A549 (cell line): Measurements from ENCODE around the gene OTOP1. TPM values are rescaled to one million over a fixed set of nuclear protein-coding genes. Genes with fewer than 3 reads are reported as not detected.
A peak's percentile ranks its signal among the peaks of the same experiment; 100 is the strongest.
"Not testable (repeated sequence)": the region's sequence is repeated elsewhere in the genome, so short reads cannot be mapped to it uniquely, and the experiment has no call there.

Source experiments
- ATAC-seq, 2 experiments: fragments of 200-7000 bp in 1 of 2; fragments of >200 bp in 1 of 2; cut with Nextera tagmentation in 1 of 2; cut with Tn5 transposase in 1 of 2; 3 replicates each; pipeline versions ENCODE4 v1.8.0 to v1.9.1; 2018 to 2020; ENCODE audit warnings: mild to moderate bottlenecking in 1 of 2, moderate library complexity in 1 of 2
- CTCF ChIA-PET: fragments of 300-600 bp; sonication (Branson Sonifier 250); formaldehyde crosslinking; extraction: SDS; loops from one replicate; lab custom pipeline; 2021; ENCODE audit warnings: antibody characterized with exemption, inconsistent platforms; lab: Yijun Ruan, JAX
- POLR2A ChIA-PET: fragments of 350-600 bp; formaldehyde crosslinking; extraction: SDS; loops from one replicate; lab custom pipeline; 2021; ENCODE audit warnings: antibody characterized with exemption, inconsistent platforms; lab: Yijun Ruan, JAX
- DNase-seq, 2 experiments: peaks; one replicate each; pipeline versions ENCODE4 v3.0.0 to v3.0.0-alpha.2; 2011 to 2016; ENCODE audit warnings: low read depth in 1 of 2, low spot score in 1 of 2
- FAIRE-seq: peaks from 2 replicates; lab custom pipeline; 2011; peaks lifted over from hg19 to GRCh38; lab: Jason Lieb, UNC
- H3K27ac ChIP-seq, 2 experiments: fragments of >200 bp; sonication (Bioruptor Twin); formaldehyde crosslinking; 3 replicates each; pipeline ENCODE4 v1.5.1; 2016 to 2017
- H3K4me1 ChIP-seq: fragments of >200 bp; sonication (Bioruptor Twin); formaldehyde crosslinking; 3 replicates; pipeline ENCODE4 v1.6.1; 2016
- H3K4me2 ChIP-seq: fragments of >200 bp; sonication (Bioruptor Twin); formaldehyde crosslinking; 3 replicates; pipeline ENCODE4 v1.6.1; 2016
- H3K4me3 ChIP-seq: fragments of >200 bp; sonication (Bioruptor Twin); formaldehyde crosslinking; 3 replicates; pipeline ENCODE4 v1.5.1; 2016
- H3K9me3 ChIP-seq: fragments of >200 bp; sonication (Bioruptor Twin); formaldehyde crosslinking; 3 replicates; pipeline ENCODE4 v1.6.1; 2016
- RAD21 ChIP-seq, 2 experiments: fragments of >200 bp in 1 of 2; sonication (Bioruptor Twin) in 1 of 2; formaldehyde crosslinking in 1 of 2; IDR thresholded peaks in 1 of 2; conservative IDR thresholded peaks in 1 of 2; 2 replicates in 1 of 2; 3 replicates in 1 of 2; pipeline ENCODE4 v1.6.1; 2012 to 2018; ENCODE audit warnings: inconsistent platforms in 1 of 2
- WGBS: methylation state at CpG from one replicate; pipeline ENCODE4 v1.1.6; 2017; ENCODE audit errors: missing lambda C conversion rate; 5-methylcytosine and 5-hydroxymethylcytosine counted together
- polyA plus RNA-seq, 4 experiments: library from polyadenylated mRNA; depleted of rRNA in 3 of 4; stranded (reverse); fragments of >200 nt; fragmentation: RNase III in 1 of 4; extraction: RNeasy Plus Mini Kit Qiagen cat#74134 plus additional on column Dnase treatment in 1 of 4; gene quantifications; 2 replicates in 3 of 4; 3 replicates in 1 of 4; pipeline ENCODE4 v1.2.3, GENCODE V29; 2011 to 2017

OTOP1 gene
- polyA plus RNA-seq, 2 of the 4 experiments (the other 2 are of a cell fraction) = not detected

DNA sequence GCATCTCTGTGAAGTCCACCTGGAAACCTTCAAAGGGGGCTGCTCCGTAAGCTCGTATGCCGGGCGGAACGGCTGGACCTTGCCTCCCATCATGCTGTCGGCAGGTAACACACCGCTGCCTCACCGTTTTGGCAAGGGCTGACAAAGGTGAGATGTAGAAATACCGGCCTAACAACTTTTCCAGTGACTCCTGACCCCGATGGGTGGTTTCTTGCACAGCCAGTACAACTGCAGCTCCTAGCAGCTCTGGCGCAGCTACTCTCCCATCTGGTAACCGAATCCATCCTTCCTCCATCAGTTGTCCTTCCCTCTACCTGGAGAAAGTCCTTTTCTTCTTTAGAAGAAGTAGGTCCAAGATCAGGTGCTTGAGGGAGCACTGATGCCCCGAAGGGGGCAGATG, 59.7 kb downstream of the OTOP1 start:
- FAIRE-seq, H3K4me1 ChIP-seq, ATAC-seq, H3K9me3 ChIP-seq, H3K4me2 ChIP-seq, CTCF ChIA-PET, POLR2A ChIA-PET, H3K4me3 ChIP-seq, DNase-seq, H3K27ac ChIP-seq: not testable (repeated sequence)
- 33% methylated on average over 13 of the region's 13 CpGs for WGBS

DNA sequence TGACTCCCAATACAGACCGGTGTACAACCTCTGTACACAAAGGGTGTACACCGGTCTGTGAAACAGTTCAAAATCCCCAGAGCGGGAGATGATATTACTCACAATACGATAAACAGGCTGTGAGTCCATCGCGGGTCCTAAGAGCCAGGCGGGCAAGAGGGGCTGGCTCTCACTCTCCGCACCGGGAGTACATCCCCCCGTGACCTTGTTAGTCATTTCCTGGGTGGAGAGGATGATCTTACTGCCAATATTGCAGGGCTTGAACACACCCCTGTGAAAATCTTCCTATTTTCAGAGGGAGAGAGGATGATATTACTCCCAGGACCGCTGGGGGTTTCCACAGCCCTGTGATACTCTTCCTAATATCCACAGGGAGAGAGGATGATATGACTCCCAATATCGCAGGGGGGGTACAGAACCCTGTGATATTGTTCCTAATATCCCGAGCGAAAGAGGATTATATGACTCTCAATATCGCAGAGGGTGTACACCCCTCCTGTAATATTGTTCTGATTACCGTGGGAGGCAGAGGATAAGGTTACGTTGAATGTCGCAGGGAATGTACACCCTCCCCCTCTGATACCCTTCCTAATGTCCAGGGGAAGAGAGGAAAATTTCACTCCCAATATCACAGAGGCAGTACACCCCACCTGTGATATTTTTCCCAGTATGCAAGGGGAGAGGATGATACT, 60.9 kb downstream of the OTOP1 start:
- CTCF ChIA-PET, DNase-seq: not testable (repeated sequence)
- H3K4me2 ChIP-seq = peak overlapping the region; percentile 43; the same call in 2 of the 3 replicates

DNA sequence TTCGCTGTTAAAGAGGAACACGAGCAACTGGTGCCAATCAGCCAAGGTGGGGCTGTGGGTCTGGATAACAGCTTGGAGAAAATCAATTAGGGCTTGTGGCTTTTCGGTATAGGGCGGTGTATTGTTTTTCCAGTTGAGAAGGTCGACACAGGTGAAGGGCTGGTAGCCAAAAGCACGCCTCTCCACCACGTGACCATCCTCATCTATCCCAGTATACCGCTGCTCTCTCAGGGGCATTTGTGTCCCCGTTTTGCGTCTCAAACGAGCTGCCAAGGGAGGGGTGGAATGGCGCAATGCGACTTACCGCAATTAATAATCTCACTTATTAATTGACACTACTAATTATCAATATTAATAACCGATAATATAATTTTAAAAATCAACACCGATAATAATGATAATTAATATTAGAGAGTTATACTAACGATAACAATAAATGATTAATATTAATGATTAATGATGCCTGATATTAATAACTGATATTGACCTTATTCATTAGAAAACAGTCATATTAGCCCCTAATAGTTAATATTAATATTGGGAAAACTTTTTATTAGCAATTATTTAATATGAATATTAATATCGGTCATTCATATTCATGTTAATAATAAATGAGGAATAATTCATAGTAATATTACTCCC, 62.1 kb downstream of the OTOP1 start:
- 54% methylated on average over 16 of the region's 18 CpGs for WGBS
- FAIRE-seq, H3K27ac ChIP-seq, POLR2A ChIA-PET, ATAC-seq, H3K9me3 ChIP-seq, H3K4me3 ChIP-seq, CTCF ChIA-PET, H3K4me2 ChIP-seq, H3K4me1 ChIP-seq, DNase-seq: not testable (repeated sequence)

More for the DNA sequence above, 60.9 kb downstream of the OTOP1 start:
- H3K4me1 ChIP-seq, POLR2A ChIA-PET, ATAC-seq, FAIRE-seq, H3K27ac ChIP-seq, H3K4me3 ChIP-seq, H3K9me3 ChIP-seq: not testable (repeated sequence)
- 32% methylated on average over 15 of the region's 18 CpGs for WGBS

GRCh38 chr4:4162186-4162585, 64.5 kb downstream of the OTOP1 start:
- H3K4me2 ChIP-seq, FAIRE-seq, ATAC-seq, H3K9me3 ChIP-seq, POLR2A ChIA-PET, H3K27ac ChIP-seq, DNase-seq, H3K4me3 ChIP-seq, H3K4me1 ChIP-seq, CTCF ChIA-PET: not testable (repeated sequence)
- WGBS = 42% methylated on average over 6 of the region's 7 CpGs

DNA sequence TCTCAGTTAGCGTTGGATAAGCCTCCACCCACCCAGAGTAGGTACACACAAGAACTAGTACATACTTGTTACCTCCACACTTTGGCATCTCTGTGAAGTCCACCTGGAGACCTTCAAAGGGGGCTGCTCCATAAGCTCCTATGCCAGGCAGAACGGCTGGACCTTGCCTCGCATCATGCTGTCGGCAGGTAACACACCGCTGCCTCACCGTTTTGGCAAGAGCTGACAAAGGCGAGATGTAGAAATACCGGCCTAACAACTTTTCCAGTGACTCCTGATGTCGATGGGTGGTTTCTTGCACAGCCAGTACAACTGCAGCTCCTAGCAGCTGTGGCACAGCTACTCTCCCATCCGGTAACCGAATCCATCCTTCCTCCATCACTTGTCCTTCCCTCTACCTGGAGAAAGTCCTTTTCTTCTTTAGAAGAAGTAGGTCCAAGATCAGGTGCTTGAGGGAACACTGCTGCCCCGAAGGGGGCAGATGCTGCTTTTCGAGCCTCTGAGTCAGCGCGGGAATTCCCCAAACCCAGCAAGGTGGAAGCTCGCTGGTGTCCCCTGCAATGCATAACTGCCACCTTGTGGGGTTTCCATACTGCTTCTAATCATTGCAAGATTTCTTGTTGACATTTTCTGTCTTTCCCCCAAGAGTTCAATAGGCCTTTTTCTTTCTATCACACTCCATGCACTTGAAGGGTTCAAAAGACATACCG, 65.6 kb downstream of the OTOP1 start:
- FAIRE-seq, POLR2A ChIA-PET, DNase-seq, H3K4me2 ChIP-seq, H3K4me3 ChIP-seq, H3K9me3 ChIP-seq, ATAC-seq, H3K4me1 ChIP-seq, H3K27ac ChIP-seq, CTCF ChIA-PET: not testable (repeated sequence)
- 27% methylated on average over 12 of the region's 17 CpGs for WGBS

- H3K4me2 ChIP-seq, H3K4me3 ChIP-seq, CTCF ChIA-PET, POLR2A ChIA-PET, ATAC-seq, H3K9me3 ChIP-seq: not testable (repeated sequence)
- whole genome bisulfite sequencing = no CpG with 5 or more reads among the region's 8 CpGs
- peak in 1 of 2 experiments; percentile 8; a peak in 1 of 5 replicates for TF ChIP-seq RAD21 (conservative IDR thresholded peaks at IDR 0.05 in 1 of 2, IDR thresholded peaks at IDR 0.05 in 1 of 2)
- TF ChIP-seq, all 56 proteins: peak for 1; not testable (repeated sequence) for 55
- DNase-seq, FAIRE-seq, H3K4me1 ChIP-seq, H3K27ac ChIP-seq: not testable (repeated sequence)
Observed at GRCh38 chr4:4145622-4146021, 81.1 kb downstream of the OTOP1 start.

DNA sequence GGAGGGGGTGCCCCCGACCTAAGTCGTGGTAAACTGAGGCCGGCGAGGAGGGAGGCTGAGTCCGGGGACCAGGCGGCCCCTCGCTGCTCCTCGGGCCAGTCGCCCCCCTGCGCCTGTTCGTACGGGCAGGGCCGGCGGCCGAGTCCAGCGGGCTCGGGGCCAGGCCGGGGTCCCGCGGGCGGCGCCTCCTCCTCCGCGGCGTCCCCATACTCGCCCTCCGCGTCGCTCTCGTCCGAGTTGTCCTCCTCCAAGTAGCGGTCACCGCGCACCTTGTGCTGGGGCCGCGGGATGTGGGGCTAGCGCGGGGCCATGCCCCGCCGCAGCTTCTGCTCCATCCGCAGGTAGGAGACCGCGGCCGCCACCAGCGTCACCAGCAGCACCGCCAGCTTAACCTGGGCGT, 83.4 kb downstream of the OTOP1 start:
- H3K4me2 ChIP-seq = peak overlapping the region; percentile 50
- H3K4me1 ChIP-seq, POLR2A ChIA-PET, ATAC-seq, FAIRE-seq, H3K27ac ChIP-seq, CTCF ChIA-PET, DNase-seq, H3K4me3 ChIP-seq, H3K9me3 ChIP-seq: not testable (repeated sequence)
- no CpG with 5 or more reads among the region's 47 CpGs for WGBS

GRCh38 chr4:4142679-4143078, 84.0 kb downstream of the OTOP1 start:
- DNase-seq, H3K4me3 ChIP-seq, H3K27ac ChIP-seq, CTCF ChIA-PET, ATAC-seq, FAIRE-seq, H3K4me1 ChIP-seq, H3K9me3 ChIP-seq, POLR2A ChIA-PET: not testable (repeated sequence)
- peak overlapping the region; percentile 50 for H3K4me2 ChIP-seq
- no CpG with 5 or more reads among the region's 25 CpGs for WGBS

DNA sequence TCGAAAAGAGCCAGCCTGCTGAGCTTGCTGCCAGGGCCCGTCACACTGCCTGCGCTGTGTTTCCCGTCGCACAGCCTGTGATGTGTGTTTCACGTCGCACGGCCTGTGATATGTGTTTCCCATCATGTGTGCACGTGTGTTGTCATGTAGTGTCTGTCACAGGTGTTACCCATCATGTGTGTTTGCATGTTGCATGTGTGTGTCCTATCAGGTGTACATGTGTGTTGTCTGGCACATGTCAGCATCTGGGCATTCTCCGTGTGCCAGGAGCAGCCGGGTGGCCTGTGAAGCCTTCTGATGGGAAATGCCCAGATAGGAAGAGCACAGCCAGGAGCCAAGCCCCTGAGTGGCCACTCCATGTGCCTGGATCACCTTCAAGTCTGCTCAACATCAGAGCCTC, 85.5 kb downstream of the OTOP1 start:
- FAIRE-seq, DNase-seq, POLR2A ChIA-PET, H3K9me3 ChIP-seq, ATAC-seq, CTCF ChIA-PET, H3K4me1 ChIP-seq, H3K4me2 ChIP-seq, H3K27ac ChIP-seq, H3K4me3 ChIP-seq: not testable (repeated sequence)
- WGBS = 55% methylated on average over 3 of the region's 11 CpGs
